Choroid plexus epithelial cell (primary cell): ENCODE data around the gene TXNDC11.
A peak's percentile ranks its signal among the peaks of the same experiment; 100 is the strongest.

Source experiments
- DNase-seq: peaks from one replicate; pipeline ENCODE4 v3.0.0-alpha.2; 2010; ENCODE audit warnings: low read depth
- H3K4me3 ChIP-seq: 2 replicates; pipeline ENCODE4 v1.5.1; 2011; ENCODE audit warnings: low read depth, mild to moderate bottlenecking, control low read depth, low read length, moderate library complexity
- CTCF ChIP-seq: conservative IDR thresholded peaks from 2 replicates; pipeline ENCODE4 v1.5.1; 2011; ENCODE audit warnings: low read depth, mild to moderate bottlenecking, control low read depth, inconsistent platforms, low read length, moderate library complexity

The TXNDC11 gene

GRCh38 chr16:11748404-11749254 is 6.0 kb upstream of the TXNDC11 start:
- no peak for DNase-seq

GRCh38 chr16:11747949-11748403 is 5.3 kb upstream of the TXNDC11 start:
- no peak for DNase-seq
- no peak overlapping the region for H3K4me3 ChIP-seq
- no peak for TF ChIP-seq CTCF

More at GRCh38 chr16:11748404-11749254, 6.0 kb upstream of the TXNDC11 start:
- TF ChIP-seq CTCF: no peak
- H3K4me3 ChIP-seq: no peak overlapping the region

GRCh38 chr16:11744075-11744470 is 1.4 kb upstream of the TXNDC11 start:
- no peak overlapping the region for H3K4me3 ChIP-seq
- no peak for DNase-seq

GRCh38 chr16:11743308-11744074 is 834 bp upstream of the TXNDC11 start:
- no peak for TF ChIP-seq CTCF
- H3K4me3 ChIP-seq: peak overlapping the region; percentile 87
- peak; percentile 91 for DNase-seq

More at GRCh38 chr16:11744075-11744470, 1.4 kb upstream of the TXNDC11 start:
- TF ChIP-seq CTCF: no peak

GRCh38 chr16:11742093-11742535 is 543 bp downstream of the TXNDC11 start:
- no peak for TF ChIP-seq CTCF
- DNase-seq: no peak
- peak overlapping the region; percentile 87 for H3K4me3 ChIP-seq

GRCh38 chr16:11740567-11740966 is 2.1 kb downstream of the TXNDC11 start:
- no peak for DNase-seq
- no peak overlapping the region for H3K4me3 ChIP-seq
- TF ChIP-seq CTCF: no peak
